ENCODE measurements around the gene MED15. TPM values are rescaled to one million over a fixed set of nuclear protein-coding genes. Genes with fewer than 3 reads are reported as not detected.
"Not testable (repeated sequence)": the region's sequence is repeated elsewhere in the genome, so short reads cannot be mapped to it uniquely, and the experiment has no call there.

MED15 gene
- polyA plus RNA-seq, 1 donor, result 52.4 TPM

GRCh38 chr22:20531404-20532201, 24.2 kb downstream of the MED15 start:
- DNase-seq, result no peak

- no peak for DNase-seq
Measured at GRCh38 chr22:20532256-20532993, 25.0 kb downstream of the MED15 start.

- no peak for DNase-seq
Measured at GRCh38 chr22:20533095-20533878, 25.9 kb downstream of the MED15 start.

GRCh38 chr22:20533879-20534265, 26.5 kb downstream of the MED15 start:
- DNase-seq, result no peak

GRCh38 chr22:20536590-20537324, 29.3 kb downstream of the MED15 start:
- no peak for DNase-seq

GRCh38 chr22:20537325-20537756, 29.9 kb downstream of the MED15 start:
- DNase-seq, result no peak

- no peak for DNase-seq
Measured at GRCh38 chr22:20537983-20538382, 30.6 kb downstream of the MED15 start.

GRCh38 chr22:20538875-20539274, 31.5 kb downstream of the MED15 start:
- DNase-seq, result not testable (repeated sequence)

GRCh38 chr22:20542055-20542454, 34.6 kb downstream of the MED15 start:
- DNase-seq, result no peak

GRCh38 chr22:20542736-20543135, 35.3 kb downstream of the MED15 start:
- no peak for DNase-seq

- DNase-seq, result not testable (repeated sequence)
Measured at GRCh38 chr22:20545318-20545634, 37.9 kb downstream of the MED15 start.

GRCh38 chr22:20545681-20546521, 38.5 kb downstream of the MED15 start:
- DNase-seq, result no peak

- DNase-seq, result no peak
Measured at GRCh38 chr22:20546541-20546950, 39.1 kb downstream of the MED15 start.

- DNase-seq, result no peak
Measured at GRCh38 chr22:20547029-20547428, 39.6 kb downstream of the MED15 start.

- DNase-seq, result no peak
Measured at GRCh38 chr22:20548806-20549205, 41.4 kb downstream of the MED15 start.

GRCh38 chr22:20549232-20549841, 41.9 kb downstream of the MED15 start:
- DNase-seq, result no peak

GRCh38 chr22:20550057-20550817, 42.8 kb downstream of the MED15 start:
- DNase-seq, result no peak

- DNase-seq, result peak; percentile 61
Measured at GRCh38 chr22:20550851-20551744, 43.7 kb downstream of the MED15 start.

- peak; percentile 56 for DNase-seq
Measured at GRCh38 chr22:20551805-20552442, 44.5 kb downstream of the MED15 start.
